ENCODE results near the gene PAPPA.

- no peak for TF ChIP-seq POLR2A (IDR thresholded peaks at IDR 0.05)
- TF ChIP-seq CTCF (IDR thresholded peaks at IDR 0.05) = no peak
These were observed 125.6 kb downstream of the PAPPA start for GRCh38 chr9:116279230-116279629.
